GM12892 (cell line): Measurements from ENCODE around the gene NAP1L5.

Experiments used
- POLR2A ChIP-seq: IDR thresholded peaks from 2 replicates; pipeline ENCODE4 v1.6.1; 2011; ENCODE audit warnings: low read depth, low read length, control low read depth
- POLR2AphosphoS5 ChIP-seq: IDR thresholded peaks from 2 replicates; pipeline ENCODE4 v1.6.1; 2011; ENCODE audit warnings: low read depth, low read length, control low read depth
- TAF1 ChIP-seq: IDR thresholded peaks from 2 replicates; pipeline ENCODE4 v1.6.1; 2011; ENCODE audit warnings: low read depth, mild to moderate bottlenecking, control low read depth, low read length, borderline replicate concordance

DNA sequence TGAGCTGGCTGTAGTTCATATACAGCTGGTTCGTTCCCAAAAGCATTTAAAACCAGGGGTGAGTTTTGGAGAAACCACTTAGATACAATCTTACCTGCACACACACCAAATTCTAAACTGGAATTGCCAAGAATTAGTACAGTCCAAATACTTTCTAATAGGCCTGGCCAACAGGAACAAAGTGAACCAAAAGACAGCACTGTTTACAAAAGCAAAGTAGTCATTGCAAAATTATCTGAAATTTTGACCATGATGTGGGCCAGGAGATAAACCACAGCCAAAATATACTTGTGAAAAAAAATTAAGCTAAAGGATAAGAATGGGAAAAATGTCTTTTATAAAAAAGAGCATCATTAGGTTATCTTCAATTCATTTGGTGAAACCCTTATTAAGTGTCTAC is 37.9 kb upstream of the NAP1L5 start:
- TF ChIP-seq POLR2A (no peak), POLR2AphosphoS5 (no peak), TAF1 (no peak)
